ENCODE results near the gene LRRC47. TPM values are rescaled to one million over a fixed set of nuclear protein-coding genes. Genes with fewer than 3 reads are reported as not detected.

LRRC47 gene
- total RNA-seq, 4 donors from 2014 or later, result 64.2 to 97.2 (median 89.9) TPM

- TF ChIP-seq, protein P1, sequence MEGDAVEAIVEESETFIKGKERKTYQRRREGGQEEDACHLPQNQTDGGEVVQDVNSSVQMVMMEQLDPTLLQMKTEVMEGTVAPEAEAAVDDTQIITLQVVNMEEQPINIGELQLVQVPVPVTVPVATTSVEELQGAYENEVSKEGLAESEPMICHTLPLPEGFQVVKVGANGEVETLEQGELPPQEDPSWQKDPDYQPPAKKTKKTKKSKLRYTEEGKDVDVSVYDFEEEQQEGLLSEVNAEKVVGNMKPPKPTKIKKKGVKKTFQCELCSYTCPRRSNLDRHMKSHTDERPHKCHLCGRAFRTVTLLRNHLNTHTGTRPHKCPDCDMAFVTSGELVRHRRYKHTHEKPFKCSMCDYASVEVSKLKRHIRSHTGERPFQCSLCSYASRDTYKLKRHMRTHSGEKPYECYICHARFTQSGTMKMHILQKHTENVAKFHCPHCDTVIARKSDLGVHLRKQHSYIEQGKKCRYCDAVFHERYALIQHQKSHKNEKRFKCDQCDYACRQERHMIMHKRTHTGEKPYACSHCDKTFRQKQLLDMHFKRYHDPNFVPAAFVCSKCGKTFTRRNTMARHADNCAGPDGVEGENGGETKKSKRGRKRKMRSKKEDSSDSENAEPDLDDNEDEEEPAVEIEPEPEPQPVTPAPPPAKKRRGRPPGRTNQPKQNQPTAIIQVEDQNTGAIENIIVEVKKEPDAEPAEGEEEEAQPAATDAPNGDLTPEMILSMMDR (IDR thresholded peaks at IDR 0.05 in 4 of 5, conservative IDR thresholded peaks at IDR 0.05 in 1 of 5), result no peak
- no peak for TF ChIP-seq POLR2A (IDR thresholded peaks at IDR 0.05)
- in situ Hi-C loops (cut with MboI; ENCODE audit: low sequenced_read_pairs in 4 of 4), result loop anchor here in 1 of 4 donors (25.0 kb wide), 1 partner anchor 110 kb away; no protein-coding TSS in a partner anchor
- Histone ChIP-seq H3K36me3 (peaks cover 0 to 33% of the 10 kb centered on the region in 2 donors), H3K27me3 (no peaks in the 10 kb centered on the region), H3K4me3 (no peak overlapping the region), H3K27ac (no peak overlapping the region), H3K4me1 (peaks cover 0 to 19% of the 10 kb centered on the region in 2 donors), H3K9me3 (no peaks in the 10 kb centered on the region)
- ATAC-seq (no peak), DNase-seq (no peak)
- intact Hi-C loops (cut with DNase I; ENCODE audit: low total_unique reads), result no loop called here
These were observed 19.2 kb downstream of the LRRC47 start for GRCh38 chr1:3777078-3777547.

DNA sequence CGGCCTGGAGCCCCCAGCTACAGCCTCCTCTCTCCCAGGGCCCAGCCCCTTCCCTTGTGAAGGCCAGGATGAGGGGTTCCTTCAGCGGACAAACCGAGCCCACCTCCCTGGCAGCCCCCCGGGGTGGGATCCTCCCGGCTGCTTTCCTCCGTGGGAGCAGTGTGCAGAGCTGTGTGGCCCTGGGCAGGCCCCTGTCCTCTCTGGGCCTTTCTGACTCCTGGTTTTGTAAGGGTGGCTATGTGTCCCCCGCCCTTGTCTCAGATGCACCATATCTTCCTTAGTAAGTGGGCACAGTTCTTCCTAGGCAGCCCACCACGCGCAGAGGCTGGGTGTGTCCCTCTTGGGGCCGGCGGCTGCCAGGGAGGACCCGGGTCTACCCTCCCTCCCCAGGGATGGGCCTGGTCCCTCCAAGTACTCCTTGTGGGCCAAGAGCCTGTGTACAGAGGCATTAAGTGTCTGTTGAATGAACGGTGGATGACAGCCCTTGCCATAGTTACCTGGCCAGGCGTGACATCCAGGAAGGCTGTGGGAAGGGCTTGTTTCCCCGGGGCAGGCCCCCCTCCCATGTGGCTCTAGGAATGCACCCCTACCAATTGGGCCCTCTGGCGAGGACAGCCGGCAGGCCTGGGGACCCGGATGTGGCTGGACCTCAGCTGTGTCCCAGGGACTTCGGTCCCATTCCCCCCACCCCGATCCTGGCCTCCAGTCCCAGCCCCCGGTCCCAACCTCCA is 19.9 kb downstream of the LRRC47 start:
- intact Hi-C loops (cut with DNase I; ENCODE audit: low total_unique reads) (no loop called here), in situ Hi-C loops (cut with MboI; ENCODE audit: low sequenced_read_pairs in 4 of 4) (loop anchor here in 1 of 4 donors (25.0 kb wide), 1 partner anchor 111 kb away; no protein-coding TSS in a partner anchor)
- DNase-seq, result no peak
- TF ChIP-seq POLR2A (IDR thresholded peaks at IDR 0.05), result no peak
- TF ChIP-seq, protein P1 (IDR thresholded peaks at IDR 0.05 in 4 of 5, conservative IDR thresholded peaks at IDR 0.05 in 1 of 5), result peak in 1 of 5 experiments; percentile 1
- H3K4me3 ChIP-seq, result no peak overlapping the region
- no peaks in the 10 kb centered on the region for H3K27me3 ChIP-seq
- H3K4me1 ChIP-seq, result peaks cover 6 to 26% of the 10 kb centered on the region in 2 donors
- no peak for ATAC-seq
- no peaks in the 10 kb centered on the region for H3K9me3 ChIP-seq
- H3K36me3 ChIP-seq, result peaks cover 0 to 26% of the 10 kb centered on the region in 2 donors
- no peak overlapping the region for H3K27ac ChIP-seq

DNA sequence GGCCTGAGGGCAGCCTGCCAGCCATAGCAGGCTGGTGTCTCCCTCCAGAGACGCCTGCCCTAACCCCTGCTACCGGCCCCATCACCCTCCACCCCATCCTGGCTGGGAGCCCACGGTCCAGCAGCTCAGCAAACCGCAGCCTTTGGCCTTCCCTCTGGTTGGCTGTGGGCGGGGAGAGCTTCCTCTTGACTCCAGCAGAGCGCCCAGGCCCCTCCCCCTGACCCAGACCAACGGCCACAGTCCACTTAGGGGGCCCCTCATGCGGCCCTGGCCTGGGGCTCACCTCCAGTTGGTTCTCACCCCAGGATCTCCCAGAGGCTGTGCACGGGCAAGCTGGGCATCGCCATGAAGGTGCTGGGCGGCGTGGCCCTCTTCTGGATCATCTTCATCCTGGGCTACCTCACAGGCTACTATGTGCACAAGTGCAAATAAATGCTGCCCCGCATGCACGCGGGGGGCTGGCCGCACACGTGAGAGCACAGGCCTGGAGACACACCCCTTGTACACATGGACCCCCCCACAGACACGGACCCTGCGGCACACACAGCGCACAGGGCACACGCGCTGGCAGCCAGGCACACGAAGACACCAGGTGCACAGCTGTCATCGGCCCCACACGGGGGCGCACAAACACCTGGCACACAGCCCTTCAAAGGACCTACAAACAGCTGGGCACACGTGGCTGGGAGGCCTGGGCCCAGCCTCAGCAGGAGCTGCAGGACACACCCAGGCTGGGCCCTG is 20.6 kb downstream of the LRRC47 start:
- TF ChIP-seq, protein P1 (IDR thresholded peaks at IDR 0.05 in 4 of 5, conservative IDR thresholded peaks at IDR 0.05 in 1 of 5), result peak in 4 of 5 experiments; percentile 11 to 28 (median 19)
- TF ChIP-seq POLR2A (IDR thresholded peaks at IDR 0.05), result no peak
- peaks cover 6 to 29% of the 10 kb centered on the region in 2 donors for H3K4me1 ChIP-seq

DNA sequence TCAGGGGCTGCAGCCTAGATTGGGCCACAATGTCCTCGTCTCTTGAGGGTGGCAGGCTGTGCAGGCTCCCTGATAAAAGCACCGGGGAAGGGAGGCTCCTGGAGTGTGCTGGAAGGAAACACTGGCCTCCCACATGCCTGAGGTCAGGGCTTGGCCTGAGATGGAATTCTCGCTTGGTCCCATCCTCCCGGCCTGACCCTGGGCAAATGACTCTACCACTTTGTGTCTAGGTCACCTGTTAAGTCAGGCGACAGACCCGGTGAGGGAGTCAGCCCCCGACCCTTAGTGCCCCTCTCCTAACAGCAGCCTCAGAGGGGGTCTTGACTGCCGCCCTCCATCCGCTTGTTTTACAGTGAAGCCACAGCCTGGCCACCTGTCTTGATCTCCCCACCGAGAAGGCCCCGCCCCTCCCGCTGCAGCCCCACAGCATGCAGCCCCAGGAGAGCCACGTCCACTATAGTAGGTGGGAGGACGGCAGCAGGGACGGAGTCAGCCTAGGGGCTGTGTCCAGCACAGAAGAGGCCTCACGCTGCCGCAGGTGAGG is 21.3 kb downstream of the LRRC47 start:
- in situ Hi-C loops (cut with MboI; ENCODE audit: low sequenced_read_pairs in 4 of 4), result loop anchor here in 1 of 4 donors (25.0 kb wide), 1 partner anchor 112 kb away; no protein-coding TSS in a partner anchor
- Histone ChIP-seq H3K36me3 (peaks cover 0 to 12% of the 10 kb centered on the region in 2 donors), H3K4me3 (no peak overlapping the region), H3K4me1 (peaks cover 6 to 29% of the 10 kb centered on the region in 2 donors), H3K27ac (no peak overlapping the region), H3K9me3 (no peaks in the 10 kb centered on the region), H3K27me3 (no peaks in the 10 kb centered on the region)
- ATAC-seq (no peak), DNase-seq (no peak)
- intact Hi-C loops (cut with DNase I; ENCODE audit: low total_unique reads), result no loop called here
- no peak for TF ChIP-seq POLR2A (IDR thresholded peaks at IDR 0.05)
- TF ChIP-seq, protein P1 (IDR thresholded peaks at IDR 0.05 in 4 of 5, conservative IDR thresholded peaks at IDR 0.05 in 1 of 5), result no peak

More for the DNA sequence above, 20.6 kb downstream of the LRRC47 start:
- no peaks in the 10 kb centered on the region for H3K27me3 ChIP-seq
- no peak overlapping the region for H3K4me3 ChIP-seq
- no peak overlapping the region for H3K27ac ChIP-seq
- intact Hi-C loops (cut with DNase I; ENCODE audit: low total_unique reads), result no loop called here
- no peaks in the 10 kb centered on the region for H3K9me3 ChIP-seq
- in situ Hi-C loops (cut with MboI; ENCODE audit: low sequenced_read_pairs in 4 of 4), result loop anchor here in 1 of 4 donors (25.0 kb wide), 1 partner anchor 112 kb away; no protein-coding TSS in a partner anchor
- peak in 1 of 2 donors; percentile 29 for ATAC-seq
- DNase-seq, result peak in 1 of 2 donors; percentile 47
- H3K36me3 ChIP-seq, result peaks cover 0 to 18% of the 10 kb centered on the region in 2 donors

All from gastrocnemius medialis (tissue), 4 donors.